A673 (cell line): ENCODE measurements around the gene VENTX. TPM values are rescaled to one million over a fixed set of nuclear protein-coding genes. Genes with fewer than 3 reads are reported as not detected.

Source experiments
- BruUV-seq: library from RNA; stranded (reverse); fragments of 400-500 nt; replicated peaks from 2 replicates; lab custom pipeline; 2021; lab: Mats Ljungman, UMichigan
- CTCF ChIA-PET: fragments of 300-600 bp; sonication (Branson Sonifier 250); formaldehyde crosslinking; loops from one replicate; lab custom pipeline; 2022; ENCODE audit warnings: antibody characterized with exemption; lab: Charles Lee
- POLR2A ChIA-PET: fragments of 300-600 bp; sonication (Branson Sonifier 250); formaldehyde crosslinking; loops from one replicate; lab custom pipeline; 2022; ENCODE audit warnings: antibody characterized with exemption; ENCODE audit not compliant: low non-redundant PET; lab: Charles Lee
- DNase-seq: peaks from one replicate; pipeline ENCODE4 v3.0.0-alpha.2; 2015; ENCODE audit warnings: low spot score
- H3K27ac ChIP-seq: fragments of 200-600 bp; sonication (generic); 2 replicates; pipeline ENCODE4 v1.5.1; 2016; ENCODE audit warnings: mixed run types, low read depth, mild to moderate bottlenecking, mixed read lengths, antibody characterized with exemption, low read length; ENCODE audit not compliant: poor library complexity, severe bottlenecking
- H3K27me3 ChIP-seq: fragments of 200-600 bp; sonication (generic); replicated peaks from 2 replicates; pipeline ENCODE4 v1.6.1; 2017; ENCODE audit warnings: mixed run types, low read depth, mild to moderate bottlenecking, mixed read lengths, antibody characterized with exemption, low read length; ENCODE audit not compliant: insufficient read depth, poor library complexity
- H3K36me3 ChIP-seq: fragments of 200-600 bp; sonication (generic); 2 replicates; pipeline ENCODE4 v1.6.1; 2016; ENCODE audit warnings: mixed run types, mild to moderate bottlenecking, mixed read lengths, antibody characterized with exemption, low read length; ENCODE audit not compliant: insufficient read depth, poor library complexity, severe bottlenecking
- H3K4me1 ChIP-seq: fragments of 200-600 bp; sonication (generic); 2 replicates; pipeline ENCODE4 v1.6.1; 2017; ENCODE audit warnings: mixed run types, mild to moderate bottlenecking, mixed read lengths, antibody characterized with exemption, low read length; ENCODE audit not compliant: insufficient read depth, poor library complexity, severe bottlenecking
- H3K4me3 ChIP-seq: fragments of 200-600 bp; sonication (generic); 2 replicates; pipeline ENCODE4 v1.5.1; 2016; ENCODE audit warnings: low read depth, mixed run types, mild to moderate bottlenecking, mixed read lengths, low read length; ENCODE audit not compliant: poor library complexity, severe bottlenecking
- H3K9me3 ChIP-seq: fragments of 200-600 bp; sonication (generic); 2 replicates; pipeline ENCODE4 v1.6.1; 2016; ENCODE audit warnings: mixed run types, low read depth, mild to moderate bottlenecking, mixed read lengths, antibody characterized with exemption, low read length; ENCODE audit not compliant: poor library complexity, severe bottlenecking
- CTCF ChIP-seq: fragments of 300-800, 200-600 bp; sonication (generic); conservative IDR thresholded peaks from 2 replicates; pipeline ENCODE4 v1.5.1; 2017; ENCODE audit warnings: low read depth, mild to moderate bottlenecking, antibody characterized with exemption, low read length, moderate library complexity, mixed read lengths
- EZH2 ChIP-seq: fragments of 200-600 bp; sonication (generic); IDR thresholded peaks from 2 replicates; pipeline ENCODE4 v1.6.1; 2017; ENCODE audit warnings: borderline replicate concordance, low read depth, mild to moderate bottlenecking, mixed read lengths, antibody characterized with exemption, low read length; ENCODE audit not compliant: poor library complexity, severe bottlenecking
- intact Hi-C: fragments of 100-400 bp; cut with micrococcal nuclease; formaldehyde crosslinking; loops from one replicate; pipeline ENCODE4 v1.10.0; 2022; ENCODE audit not compliant: unreplicated experiment
- total RNA-seq: library from RNA; stranded (reverse); gene quantifications from 2 replicates; pipeline ENCODE4 v1.2.3, GENCODE V29; 2021

VENTX gene
- total RNA-seq, 1 experiment from 2014 or later: not detected

GRCh38 chr10:133237241-133237587 lies 441 bp upstream of the VENTX start:
- intact Hi-C loops: no loop called here
- Histone ChIP-seq H3K36me3 (no peaks in the 10 kb centered on the region), H3K9me3 (no peaks in the 10 kb centered on the region), H3K27me3 (peaks cover 92% of the 10 kb centered on the region), H3K27ac (no peak overlapping the region), H3K4me3 (no peak overlapping the region), H3K4me1 (no peaks in the 10 kb centered on the region)
- POLR2A ChIA-PET: no interaction called here
- TF ChIP-seq CTCF (no peak), EZH2 (peak; percentile 94)
- DNase-seq: no peak
- no TSS peak for BruUV-seq
- CTCF ChIA-PET: no interaction called here

GRCh38 chr10:133238466-133238804 lies 780 bp downstream of the VENTX start:
- CTCF ChIA-PET: interaction anchor here (0.5 kb wide), 1 partner anchor 11 kb away, joined by 4 read pairs; no protein-coding TSS in a partner anchor
- no peak overlapping the region for H3K4me3 ChIP-seq
- BruUV-seq: no TSS peak
- no peak for DNase-seq
- H3K9me3 ChIP-seq: no peaks in the 10 kb centered on the region
- peak; percentile 44 for TF ChIP-seq EZH2
- no peak for TF ChIP-seq CTCF
- peaks cover 80% of the 10 kb centered on the region for H3K27me3 ChIP-seq
- no peak overlapping the region for H3K27ac ChIP-seq
- intact Hi-C loops: no loop called here
- H3K36me3 ChIP-seq: no peaks in the 10 kb centered on the region
- H3K4me1 ChIP-seq: no peaks in the 10 kb centered on the region
- POLR2A ChIA-PET: no interaction called here

- H3K4me3 ChIP-seq: no peak overlapping the region
- no peaks in the 10 kb centered on the region for H3K9me3 ChIP-seq
- peaks cover 66% of the 10 kb centered on the region for H3K27me3 ChIP-seq
- no peak overlapping the region for H3K27ac ChIP-seq
- ChIA-PET CTCF (no interaction called here), POLR2A (no interaction called here)
- intact Hi-C loops: no loop called here
- no peak for DNase-seq
- TF ChIP-seq EZH2 (no peak), CTCF (no peak)
- BruUV-seq: no TSS peak
- H3K4me1 ChIP-seq: no peaks in the 10 kb centered on the region
- no peaks in the 10 kb centered on the region for H3K36me3 ChIP-seq
These were observed 2.3 kb downstream of the VENTX start for GRCh38 chr10:133239990-133240389.
